Stimulated activated CD4-positive, alpha-beta T cell treated with anti-CD3 and anti-CD28 coated beads, TNF-alpha, amount 100 ng/mL, for 48 hours (primary cell): ENCODE results near the gene PLXNB1.

ENCODE experiments used
- DNase-seq, 3 donors: peaks; one replicate each; pipeline ENCODE4 v3.0.0-alpha.2; 2020; ENCODE audit warnings: low read depth in 3 of 3

The PLXNB1 gene

GRCh38 chr3:48367201-48367600 lies 62.7 kb downstream of the PLXNB1 start:
- no peak for DNase-seq

GRCh38 chr3:48364840-48365239 lies 65.0 kb downstream of the PLXNB1 start:
- DNase-seq = no peak

GRCh38 chr3:48361928-48362327 lies 68.0 kb downstream of the PLXNB1 start:
- DNase-seq = no peak

GRCh38 chr3:48356419-48356818 lies 73.5 kb downstream of the PLXNB1 start:
- DNase-seq = no peak

- no peak for DNase-seq
Measured at GRCh38 chr3:48353987-48354386, 75.9 kb downstream of the PLXNB1 start.
